HG03025 (cell line): Measurements from ENCODE around the gene HIPK4.

Experiments used
- ATAC-seq: cut with Tn5 transposase; IDR thresholded peaks from one replicate; pipeline ENCODE4 v1.9.1; 2021; ENCODE audit warnings: mild to moderate bottlenecking, moderate library complexity; ENCODE audit not compliant: unreplicated experiment, low FRiP score

The HIPK4 gene

GRCh38 chr19:40369797-40370196 is 20.2 kb downstream of the HIPK4 start:
- ATAC-seq: no peak

- no peak for ATAC-seq
These were observed 22.2 kb downstream of the HIPK4 start for GRCh38 chr19:40367577-40368434.

- ATAC-seq: no peak
These were observed 23.1 kb downstream of the HIPK4 start for GRCh38 chr19:40366697-40367561.

GRCh38 chr19:40365613-40366401 is 24.2 kb downstream of the HIPK4 start:
- ATAC-seq: no peak

GRCh38 chr19:40365010-40365409 is 25.0 kb downstream of the HIPK4 start:
- ATAC-seq: no peak

GRCh38 chr19:40363069-40363468 is 26.9 kb downstream of the HIPK4 start:
- no peak for ATAC-seq

GRCh38 chr19:40362160-40362559 is 27.8 kb downstream of the HIPK4 start:
- ATAC-seq: no peak

GRCh38 chr19:40360708-40361241 is 29.2 kb downstream of the HIPK4 start:
- ATAC-seq: no peak

GRCh38 chr19:40360020-40360707 is 29.8 kb downstream of the HIPK4 start:
- no peak for ATAC-seq

- no peak for ATAC-seq
These were observed 31.2 kb downstream of the HIPK4 start for GRCh38 chr19:40358773-40359172.

- ATAC-seq: no peak
These were observed 32.3 kb downstream of the HIPK4 start for GRCh38 chr19:40357640-40358039.

- ATAC-seq: no peak
These were observed 33.0 kb downstream of the HIPK4 start for GRCh38 chr19:40356681-40357595.

GRCh38 chr19:40355975-40356680 is 33.9 kb downstream of the HIPK4 start:
- ATAC-seq: no peak

- no peak for ATAC-seq
These were observed 40.9 kb downstream of the HIPK4 start for GRCh38 chr19:40348961-40349507.

GRCh38 chr19:40348125-40348913 is 41.7 kb downstream of the HIPK4 start, which contains the start of the genes C19orf47 and PLD3:
Gene C19orf47, minus strand, starts transcription at chr19:40348397. Its CDS starts 6,540 bp downstream, at chr19:40341857.
Gene PLD3, plus strand, starts transcription at chr19:40348695. Its CDS starts 17,789 bp downstream, at chr19:40366484.
- ATAC-seq: peak; percentile 93

GRCh38 chr19:40344422-40344821 is 45.6 kb downstream of the HIPK4 start:
- no peak for ATAC-seq
